H1 (cell line): Measurements from ENCODE around the gene AWAT1. TPM values are rescaled to one million over a fixed set of nuclear protein-coding genes. Genes with fewer than 3 reads are reported as not detected.

ENCODE experiments used
- CTCF ChIA-PET: fragments of 300-600 bp; sonication (Branson Sonifier 250); formaldehyde crosslinking; loops from one replicate; lab custom pipeline; 2021; ENCODE audit not compliant: partially characterized antibody; lab: Charles Lee
- POLR2A ChIA-PET: fragments of 300-600 bp; sonication (Branson Sonifier 250); formaldehyde crosslinking; loops from one replicate; lab custom pipeline; 2021; ENCODE audit warnings: inconsistent platforms; ENCODE audit not compliant: partially characterized antibody; lab: Charles Lee
- DNase-seq, 2 experiments: peaks; one replicate each; pipeline versions ENCODE4 v3.0.0 to v3.0.0-alpha.2; 2010 to 2022; ENCODE audit warnings: low spot score in 2 of 2, low read depth in 1 of 2, mixed read lengths in 1 of 2
- FAIRE-seq: peaks from 2 replicates; lab custom pipeline; 2011; peaks lifted over from hg19 to GRCh38; lab: Jason Lieb, UNC
- H2AFZ ChIP-seq: 2 replicates; pipeline ENCODE4 v1.8.1; 2012; ENCODE audit warnings: low read length, inconsistent platforms
- H2AK5ac ChIP-seq: 2 replicates; pipeline ENCODE4 v1.6.1; 2013; ENCODE audit warnings: low read depth, low read length
- H2BK120ac ChIP-seq: replicated peaks from 2 replicates; pipeline ENCODE3; 2013; ENCODE audit warnings: low read depth, low read length, inconsistent platforms
- H2BK12ac ChIP-seq: 2 replicates; pipeline ENCODE4 v1.6.1; 2013; ENCODE audit warnings: low read depth, low read length
- H2BK15ac ChIP-seq: 2 replicates; pipeline ENCODE4 v1.6.1; 2013; ENCODE audit warnings: low read length
- H2BK20ac ChIP-seq: 2 replicates; pipeline ENCODE4 v1.6.1; 2013; ENCODE audit warnings: low read length
- H2BK5ac ChIP-seq: 2 replicates; pipeline ENCODE4 v1.6.1; 2013; ENCODE audit warnings: low read depth, low read length
- H3K14ac ChIP-seq: 2 replicates; pipeline ENCODE4 v1.6.1; 2013; ENCODE audit warnings: inconsistent platforms; ENCODE audit not compliant: insufficient read length
- H3K18ac ChIP-seq: 2 replicates; pipeline ENCODE4 v1.6.1; 2013; ENCODE audit warnings: low read length; ENCODE audit errors: extremely low read depth
- H3K23ac ChIP-seq: 2 replicates; pipeline ENCODE4 v1.6.1; 2013; ENCODE audit warnings: inconsistent platforms; ENCODE audit not compliant: insufficient read length
- H3K23me2 ChIP-seq: 2 replicates; pipeline ENCODE4 v1.6.1; 2013; ENCODE audit warnings: low read depth, low read length
- H3K27ac ChIP-seq: 2 replicates; pipeline ENCODE4 v1.6.1; 2011; ENCODE audit warnings: low read depth, low read length, inconsistent platforms
- H3K27me3 ChIP-seq, 4 experiments: replicated peaks in 1 of 4; 1 replicate in 1 of 4; 2 replicates in 3 of 4; pipeline versions ENCODE4 v1.6.1 to v1.8.1; 2011 to 2013; ENCODE audit warnings: low read length in 3 of 4, mild to moderate bottlenecking in 3 of 4, inconsistent platforms in 2 of 4, mixed read lengths in 2 of 4, moderate library complexity in 1 of 4; ENCODE audit not compliant: control insufficient read depth in 3 of 4, insufficient read depth in 3 of 4; ENCODE audit errors: extremely low read depth in 1 of 4
- H3K36me3 ChIP-seq, 4 experiments: 2 replicates each; pipeline versions ENCODE4 v1.6.1 to v1.8.1; 2011 to 2013; ENCODE audit warnings: mild to moderate bottlenecking in 4 of 4, low read length in 3 of 4, moderate library complexity in 2 of 4, control low read depth in 1 of 4, inconsistent platforms in 1 of 4; ENCODE audit not compliant: insufficient read depth in 4 of 4, control insufficient read depth in 2 of 4
- H3K4ac ChIP-seq: replicated peaks from 2 replicates; pipeline ENCODE3; 2013; ENCODE audit warnings: low read length, low read depth, mixed read lengths, inconsistent platforms; ENCODE audit not compliant: insufficient read length
- H3K4me1 ChIP-seq, 4 experiments: replicated peaks in 1 of 4; 1 replicate in 1 of 4; 2 replicates in 3 of 4; pipeline versions ENCODE4 v1.6.1 to v1.8.1; 2011 to 2013; ENCODE audit warnings: low read length in 3 of 4, inconsistent platforms in 2 of 4, mixed read lengths in 1 of 4; ENCODE audit not compliant: insufficient read depth in 4 of 4, control insufficient read depth in 3 of 4
- H3K4me2 ChIP-seq, 2 experiments: 2 replicates each; pipeline versions ENCODE4 v1.6.1 to v1.8.1; 2011 to 2013; ENCODE audit warnings: low read depth in 2 of 2, low read length in 2 of 2, control low read depth in 1 of 2, inconsistent platforms in 1 of 2, mild to moderate bottlenecking in 1 of 2; ENCODE audit not compliant: insufficient read depth in 1 of 2
- H3K4me3 ChIP-seq, 4 experiments: fragments of 200-600, 300-600 bp in 1 of 4; sonication (generic), shearing (Covaris generic), sonication (Bioruptor Twin) in 1 of 4; 2 replicates each; pipeline versions ENCODE4 v1.5.1 to v1.8.1; 2011 to 2016; ENCODE audit warnings: low read length in 4 of 4, low read depth in 3 of 4, control low read depth in 2 of 4, inconsistent platforms in 2 of 4, mild to moderate bottlenecking in 2 of 4, mixed read lengths in 1 of 4, moderate library complexity in 1 of 4; ENCODE audit not compliant: insufficient read depth in 2 of 4; ENCODE audit errors: extremely low read depth in 1 of 4
- H3K56ac ChIP-seq: replicated peaks from 2 replicates; pipeline ENCODE3; 2013; ENCODE audit warnings: low read depth, mild to moderate bottlenecking, mixed read lengths, low read length, inconsistent platforms; ENCODE audit not compliant: insufficient read length
- H3K79me1 ChIP-seq: 2 replicates; pipeline ENCODE4 v1.6.1; 2013; ENCODE audit warnings: low read depth, low read length, control low read depth
- H3K79me2 ChIP-seq, 2 experiments: 2 replicates each; pipeline versions ENCODE4 v1.6.1 to v1.8.1; 2012 to 2013; ENCODE audit warnings: low read length in 2 of 2, mild to moderate bottlenecking in 2 of 2, inconsistent platforms in 1 of 2; ENCODE audit not compliant: insufficient read depth in 2 of 2, control insufficient read depth in 1 of 2
- H3K9ac ChIP-seq, 4 experiments: replicated peaks in 1 of 4; 1 replicate in 1 of 4; 2 replicates in 3 of 4; pipeline versions ENCODE4 v1.6.1 to v1.8.1; 2011 to 2013; ENCODE audit warnings: low read depth in 3 of 4, low read length in 3 of 4, control low read depth in 2 of 4, mild to moderate bottlenecking in 2 of 4, moderate library complexity in 2 of 4, inconsistent platforms in 1 of 4; ENCODE audit errors: extremely low read depth in 1 of 4
- H3K9me3 ChIP-seq, 2 experiments: 2 replicates each; pipeline versions ENCODE4 v1.6.1 to v1.8.1; 2012 to 2013; ENCODE audit warnings: mild to moderate bottlenecking in 2 of 2, moderate library complexity in 2 of 2, control low read depth in 1 of 2, inconsistent platforms in 1 of 2, low read depth in 1 of 2, low read length in 1 of 2, mixed read lengths in 1 of 2; ENCODE audit not compliant: insufficient read depth in 2 of 2
- H4K20me1 ChIP-seq, 2 experiments: replicated peaks in 1 of 2; 2 replicates each; pipeline versions ENCODE3 to v1.8.1; 2011 to 2013; ENCODE audit warnings: inconsistent platforms in 2 of 2, low read length in 2 of 2, mild to moderate bottlenecking in 1 of 2; ENCODE audit not compliant: insufficient read depth in 2 of 2, control insufficient read depth in 1 of 2
- H4K5ac ChIP-seq: 2 replicates; pipeline ENCODE4 v1.6.1; 2013; ENCODE audit warnings: low read length, low read depth, mixed read lengths, inconsistent platforms; ENCODE audit not compliant: insufficient read length
- H4K8ac ChIP-seq: 2 replicates; pipeline ENCODE4 v1.8.0; 2013; ENCODE audit warnings: mild to moderate bottlenecking, moderate library complexity, low read length, inconsistent platforms; ENCODE audit not compliant: insufficient read depth; ENCODE audit errors: extremely low read depth
- H4K91ac ChIP-seq: replicated peaks from 2 replicates; pipeline ENCODE3; 2013; ENCODE audit warnings: low read length, mixed read lengths, inconsistent platforms; ENCODE audit not compliant: insufficient read length
- ATF3 ChIP-seq: IDR thresholded peaks from 2 replicates; pipeline ENCODE4 v1.6.1; 2011; ENCODE audit warnings: low read depth, mild to moderate bottlenecking, low read length; ENCODE audit not compliant: insufficient read depth
- HDAC6 ChIP-seq: IDR thresholded peaks from one replicate; pipeline ENCODE4 v1.7.1; 2012; ENCODE audit warnings: low read depth, mild to moderate bottlenecking, inconsistent platforms, low read length, moderate library complexity
- POLR2A ChIP-seq, 2 experiments: IDR thresholded peaks; 1 replicate in 1 of 2; 2 replicates in 1 of 2; pipeline ENCODE4 v1.6.1; 2011; ENCODE audit warnings: low read depth in 2 of 2, low read length in 2 of 2, mild to moderate bottlenecking in 2 of 2; ENCODE audit errors: control extremely low read depth in 1 of 2
- SUZ12 ChIP-seq: fragments of 200-600 bp; sonication (generic); IDR thresholded peaks from 2 replicates; pipeline ENCODE4 v1.6.1; 2012; ENCODE audit warnings: mild to moderate bottlenecking, inconsistent platforms, low read length, moderate library complexity, mixed read lengths
- USF2 ChIP-seq: IDR thresholded peaks from 2 replicates; pipeline ENCODE4 v1.6.1; 2011; ENCODE audit warnings: low read length, improper control_type of control experiment
- WGBS, 2 experiments: shearing (Covaris generic) in 1 of 2; methylation state at CpG; one replicate each; pipeline versions ENCODE4 v1.1.6 to v1.1.7; 2013 to 2015; ENCODE audit warnings: low lambda C conversion rate in 2 of 2, mixed read lengths in 2 of 2, inconsistent platforms in 1 of 2, low coverage in 1 of 2, missing lambda C conversion rate in 1 of 2; ENCODE audit not compliant: insufficient replicate concordance in 2 of 2, insufficient coverage in 1 of 2, insufficient read length in 1 of 2; ENCODE audit errors: extremely low coverage in 1 of 2, missing lambda C conversion rate in 1 of 2; 5-methylcytosine and 5-hydroxymethylcytosine counted together
- polyA plus RNA-seq, 7 experiments: library from polyadenylated mRNA; depleted of rRNA in 3 of 7; stranded (reverse) in 5 of 7; unstranded in 2 of 7; fragments of >200 nt in 5 of 7; fragments of 200-250 nt in 2 of 7; gene quantifications; 1 replicate in 5 of 7; 2 replicates in 1 of 7; 4 replicates in 1 of 7; pipeline versions ENCODE4 v1.2.1 to v1.2.3, GENCODE V29; 2011 to 2013; ENCODE audit warnings: missing spikeins in 2 of 7, mixed read lengths in 2 of 7
- total RNA-seq: library from RNA; stranded (reverse); fragmentation: NEBNext Ultra II Directional; extraction: Animal tissue kit (Norgen Biotek cat#: 25700); gene quantifications from 2 replicates; pipeline ENCODE4 v1.2.1, GENCODE V29; 2021
- TF ChIP-seq, protein P1 (sequence below): IDR thresholded peaks from 2 replicates; pipeline ENCODE4 v1.6.1; 2012; ENCODE audit warnings: inconsistent platforms

The AWAT1 gene
- total and polyA plus RNA-seq, 2 of the 8 experiments (the other 6 are each of a cell fraction or from before 2014, with no cell fraction given): not detected

GRCh38 chrX:70255452-70255851 is 21.0 kb downstream of the AWAT1 start:
- no peak overlapping the region for H3K14ac ChIP-seq
- H3K9me3 ChIP-seq: no peaks in the 10 kb centered on the region
- ChIA-PET CTCF (no interaction called here), POLR2A (no interaction called here)
- no peak overlapping the region for H3K27ac ChIP-seq
- no peak overlapping the region for H3K4ac ChIP-seq
- TF ChIP-seq HDAC6: no peak
- no peak for TF ChIP-seq USF2
- no peak for TF ChIP-seq POLR2A (IDR thresholded peaks at IDR 0.05; ENCODE audit: control extremely low read depth in 1 of 2, low read depth in 2 of 2, low read length in 2 of 2)
- TF ChIP-seq, protein P1, sequence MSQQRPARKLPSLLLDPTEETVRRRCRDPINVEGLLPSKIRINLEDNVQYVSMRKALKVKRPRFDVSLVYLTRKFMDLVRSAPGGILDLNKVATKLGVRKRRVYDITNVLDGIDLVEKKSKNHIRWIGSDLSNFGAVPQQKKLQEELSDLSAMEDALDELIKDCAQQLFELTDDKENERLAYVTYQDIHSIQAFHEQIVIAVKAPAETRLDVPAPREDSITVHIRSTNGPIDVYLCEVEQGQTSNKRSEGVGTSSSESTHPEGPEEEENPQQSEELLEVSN: no peak
- no peak for TF ChIP-seq SUZ12
- no peak for TF ChIP-seq ATF3
- no peak overlapping the region for H3K4me3 ChIP-seq
- no peak for DNase-seq
- H2AK5ac ChIP-seq: no peak overlapping the region
- no peaks in the 10 kb centered on the region for H3K79me2 ChIP-seq
- no peak overlapping the region for H2BK12ac ChIP-seq
- H3K27me3 ChIP-seq: no peaks in the 10 kb centered on the region
- WGBS, 2 experiments: 96% methylated on average over 2 of the region's 2 CpGs; no CpG with 5 or more reads in 1 of the 2 experiments
- no peaks in the 10 kb centered on the region for H3K4me1 ChIP-seq
- no peak overlapping the region for H2AFZ ChIP-seq
- no peak overlapping the region for H3K23ac ChIP-seq
- no peaks in the 10 kb centered on the region for H3K36me3 ChIP-seq
- no peak overlapping the region for H4K5ac ChIP-seq
- no peak overlapping the region for H4K91ac ChIP-seq
- H3K56ac ChIP-seq: no peak overlapping the region
- H3K9ac ChIP-seq: no peak overlapping the region
- H3K79me1 ChIP-seq: no peaks in the 10 kb centered on the region
- H2BK20ac ChIP-seq: no peak overlapping the region
- no peak overlapping the region for H4K8ac ChIP-seq
- no peak overlapping the region for H2BK15ac ChIP-seq
- no peak overlapping the region for H2BK5ac ChIP-seq
- FAIRE-seq: no peak
- H4K20me1 ChIP-seq: no peaks in the 10 kb centered on the region
- no peak overlapping the region for H3K18ac ChIP-seq
- no peaks in the 10 kb centered on the region for H3K23me2 ChIP-seq
- H3K4me2 ChIP-seq: no peak overlapping the region
- no peak overlapping the region for H2BK120ac ChIP-seq
